Measurements from ENCODE around the gene BAIAP2L2. TPM values are rescaled to one million over a fixed set of nuclear protein-coding genes. Genes with fewer than 3 reads are reported as not detected.

BAIAP2L2 gene
- polyA plus RNA-seq, 1 experiment: 1.3 TPM

- Histone ChIP-seq H3K4me3 (ENCODE audit: low read depth, low read length) (no peak overlapping the region), H3K27me3 (ENCODE audit: control insufficient read depth, insufficient read depth, low read length) (no peaks in the 10 kb centered on the region), H3K36me3 (ENCODE audit: control insufficient read depth, insufficient read depth, low read length) (no peaks in the 10 kb centered on the region; the same call in none of the 2 replicates)
- ChIA-PET POLR2A (no interaction called here), CTCF (interaction anchor here (1.7 kb wide), 1 partner anchor 15 kb away, joined by 9 read pairs; no protein-coding TSS in a partner anchor)
- no peak for TF ChIP-seq CTCF (IDR thresholded peaks at IDR 0.05; ENCODE audit: insufficient read depth, low read depth, low read length)
- DNase-seq (ENCODE audit: low read depth): no peak
Measured at GRCh38 chr22:38129021-38129420, 18.5 kb upstream of the BAIAP2L2 start.

GRCh38 chr22:38127869-38128268 is 17.4 kb upstream of the BAIAP2L2 start:
- ChIA-PET POLR2A (no interaction called here), CTCF (interaction anchor here (1.7 kb wide), 1 partner anchor 13 kb away, joined by 9 read pairs; no protein-coding TSS in a partner anchor)
- DNase-seq (ENCODE audit: low read depth): no peak
- no peak overlapping the region for H3K4me3 ChIP-seq (ENCODE audit: low read depth, low read length)
- H3K36me3 ChIP-seq (ENCODE audit: control insufficient read depth, insufficient read depth, low read length): no peaks in the 10 kb centered on the region; the same call in none of the 2 replicates
- H3K27me3 ChIP-seq (ENCODE audit: control insufficient read depth, insufficient read depth, low read length): no peaks in the 10 kb centered on the region
- TF ChIP-seq CTCF (IDR thresholded peaks at IDR 0.05; ENCODE audit: insufficient read depth, low read depth, low read length): no peak

GRCh38 chr22:38126928-38127668 is 16.6 kb upstream of the BAIAP2L2 start:
- CTCF ChIA-PET: no interaction called here

GRCh38 chr22:38125751-38126201 is 15.3 kb upstream of the BAIAP2L2 start:
- H3K36me3 ChIP-seq (ENCODE audit: control insufficient read depth, insufficient read depth, low read length): no peaks in the 10 kb centered on the region; the same call in none of the 2 replicates
- ChIA-PET POLR2A (no interaction called here), CTCF (interaction anchor here (4.2 kb wide), 1 partner anchor 12 kb away, joined by 30 read pairs; no protein-coding TSS in a partner anchor)
- H3K4me3 ChIP-seq (ENCODE audit: low read depth, low read length): no peak overlapping the region
- DNase-seq (ENCODE audit: low read depth): no peak
- no peak for TF ChIP-seq CTCF (IDR thresholded peaks at IDR 0.05; ENCODE audit: insufficient read depth, low read depth, low read length)
- H3K27me3 ChIP-seq (ENCODE audit: control insufficient read depth, insufficient read depth, low read length): no peaks in the 10 kb centered on the region

More at GRCh38 chr22:38126928-38127668, 16.6 kb upstream of the BAIAP2L2 start:
- POLR2A ChIA-PET: no interaction called here
- Histone ChIP-seq H3K4me3 (ENCODE audit: low read depth, low read length) (no peak overlapping the region), H3K27me3 (ENCODE audit: control insufficient read depth, insufficient read depth, low read length) (no peaks in the 10 kb centered on the region), H3K36me3 (ENCODE audit: control insufficient read depth, insufficient read depth, low read length) (no peaks in the 10 kb centered on the region; the same call in none of the 2 replicates)
- DNase-seq (ENCODE audit: low read depth): no peak
- no peak for TF ChIP-seq CTCF (IDR thresholded peaks at IDR 0.05; ENCODE audit: insufficient read depth, low read depth, low read length)

GRCh38 chr22:38125038-38125610 is 14.6 kb upstream of the BAIAP2L2 start:
- no peaks in the 10 kb centered on the region; the same call in none of the 2 replicates for H3K36me3 ChIP-seq (ENCODE audit: control insufficient read depth, insufficient read depth, low read length)
- ChIA-PET CTCF (interaction anchor here (0.6 to 4.2 kb wide), 3 partner anchors 8 to 20 kb away, joined by 3 to 30 read pairs (median 6); no protein-coding TSS in a partner anchor), POLR2A (no interaction called here)
- DNase-seq (ENCODE audit: low read depth): no peak
- TF ChIP-seq CTCF (IDR thresholded peaks at IDR 0.05; ENCODE audit: insufficient read depth, low read depth, low read length): no peak
- H3K4me3 ChIP-seq (ENCODE audit: low read depth, low read length): no peak overlapping the region
- H3K27me3 ChIP-seq (ENCODE audit: control insufficient read depth, insufficient read depth, low read length): no peaks in the 10 kb centered on the region

Data from BJ (cell line).